GM06990 (cell line): Measurements from ENCODE around the gene SHISA8.

Experiments used
- DNase-seq: peaks from one replicate; pipeline ENCODE4 v3.0.0-alpha.2; 2011; ENCODE audit not compliant: insufficient read length; ENCODE audit errors: extremely low read depth
- H3K27me3 ChIP-seq: replicated peaks from 2 replicates; pipeline ENCODE4 v1.6.0; 2011; ENCODE audit warnings: low read length; ENCODE audit not compliant: control insufficient read depth, insufficient read depth
- H3K36me3 ChIP-seq: 2 replicates; pipeline ENCODE4 v1.5.1; 2011; ENCODE audit warnings: low read length; ENCODE audit not compliant: control insufficient read depth, insufficient read depth
- H3K4me3 ChIP-seq: replicated peaks from 2 replicates; pipeline ENCODE4 v1.5.1; 2011; ENCODE audit warnings: low read depth, mild to moderate bottlenecking, control low read depth, low read length
- CTCF ChIP-seq: IDR thresholded peaks from 2 replicates; pipeline ENCODE4 v1.5.1; 2011; ENCODE audit warnings: low read length, control low read depth, mild to moderate bottlenecking, inconsistent platforms; ENCODE audit not compliant: insufficient read depth, poor library complexity, severe bottlenecking

The SHISA8 gene

GRCh38 chr22:41946629-41947423 is 32.0 kb upstream of the SHISA8 start, which contains the start of gene CENPM:
TSS of gene CENPM (minus strand) at chr22:41947152. CDS start at chr22:41947076, 76 bp downstream.
- Histone ChIP-seq H3K4me3 (peak within 1 kb of the TSS; percentile 87), H3K27me3 (no peaks in the 10 kb centered on the region), H3K36me3 (peaks cover 4% of the 10 kb centered on the region)
- DNase-seq, result peak; percentile 98
- no peak for TF ChIP-seq CTCF

DNA sequence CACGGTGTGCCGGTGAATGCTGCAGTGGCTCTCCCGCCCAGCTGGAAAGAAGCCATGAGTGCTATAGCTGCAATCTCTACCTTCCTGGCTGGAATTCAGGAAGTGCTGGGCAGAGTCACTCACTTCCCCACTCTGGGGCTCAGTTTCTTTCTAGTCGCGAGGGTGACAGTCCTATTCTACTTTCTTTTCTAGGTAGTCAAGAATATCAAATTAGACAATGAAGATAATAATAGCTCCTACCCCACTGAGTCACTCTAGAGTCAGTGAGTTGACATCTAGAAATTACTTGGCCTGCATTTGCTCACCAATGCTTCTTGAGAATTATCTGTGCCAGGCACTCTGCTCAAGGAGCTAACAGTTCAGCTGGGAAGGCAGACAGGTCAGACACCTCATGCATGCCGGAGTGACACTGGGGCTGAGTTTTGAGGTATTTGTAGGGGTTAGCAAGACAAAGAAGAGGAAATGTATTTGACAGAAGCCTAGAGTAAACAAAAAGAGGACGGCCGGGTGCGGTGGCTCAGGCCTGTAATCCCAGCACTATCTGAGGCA is 28.9 kb upstream of the SHISA8 start:
- no peak for TF ChIP-seq CTCF
- peaks cover 7% of the 10 kb centered on the region for H3K36me3 ChIP-seq
- no peak overlapping the region for H3K4me3 ChIP-seq
- H3K27me3 ChIP-seq, result no peaks in the 10 kb centered on the region
- no peak for DNase-seq

GRCh38 chr22:41940832-41941765 is 26.2 kb upstream of the SHISA8 start:
- Histone ChIP-seq H3K27me3 (no peaks in the 10 kb centered on the region), H3K4me3 (no peak overlapping the region), H3K36me3 (peaks cover 9% of the 10 kb centered on the region)
- peak; percentile 69 for DNase-seq
- peak; percentile 86 for TF ChIP-seq CTCF

DNA sequence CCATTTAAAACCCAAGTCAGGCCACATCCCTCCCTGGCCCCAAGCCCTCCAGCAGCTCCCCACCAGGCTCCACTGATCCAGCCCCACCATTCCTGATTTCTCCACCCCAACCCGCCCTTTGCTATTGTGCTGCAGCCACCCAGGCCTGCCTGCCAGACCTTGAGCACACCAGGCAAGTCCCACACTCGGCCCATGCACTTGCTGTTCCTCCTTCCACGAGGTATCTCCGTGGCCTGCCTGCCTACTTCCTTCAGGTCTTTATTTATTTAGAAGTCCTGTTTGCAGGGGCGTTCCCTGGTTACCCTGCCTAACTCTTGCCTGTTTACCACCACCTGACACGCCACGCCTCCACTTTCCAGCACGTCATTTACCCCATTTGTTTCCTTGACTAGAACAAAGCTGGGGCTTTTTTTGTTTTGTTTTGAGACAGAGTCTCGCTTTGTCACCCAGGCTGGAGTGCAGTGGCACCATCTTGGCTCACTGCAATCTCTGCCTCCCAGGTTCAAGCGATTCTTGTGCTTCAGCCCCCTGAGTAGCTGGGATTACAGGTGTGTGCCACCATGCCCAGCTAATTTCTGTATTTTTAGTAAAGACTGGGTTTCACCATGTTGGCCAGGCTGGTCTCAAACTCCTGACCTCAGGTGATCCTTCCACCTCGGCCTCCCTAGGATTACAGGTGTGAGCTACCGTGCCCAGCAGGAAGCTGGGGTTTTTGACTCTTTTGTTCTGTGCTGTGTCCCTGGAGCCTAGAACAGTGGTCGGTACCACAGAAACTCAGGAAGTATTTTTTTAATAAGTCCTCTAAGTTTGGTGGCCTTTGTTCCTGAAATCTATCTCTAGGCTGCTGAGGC is 25.3 kb upstream of the SHISA8 start:
- TF ChIP-seq CTCF, result no peak
- H3K27me3 ChIP-seq, result no peaks in the 10 kb centered on the region
- H3K36me3 ChIP-seq, result peaks cover 9% of the 10 kb centered on the region
- DNase-seq, result peak; percentile 84
- peak overlapping the region; percentile 28 for H3K4me3 ChIP-seq

DNA sequence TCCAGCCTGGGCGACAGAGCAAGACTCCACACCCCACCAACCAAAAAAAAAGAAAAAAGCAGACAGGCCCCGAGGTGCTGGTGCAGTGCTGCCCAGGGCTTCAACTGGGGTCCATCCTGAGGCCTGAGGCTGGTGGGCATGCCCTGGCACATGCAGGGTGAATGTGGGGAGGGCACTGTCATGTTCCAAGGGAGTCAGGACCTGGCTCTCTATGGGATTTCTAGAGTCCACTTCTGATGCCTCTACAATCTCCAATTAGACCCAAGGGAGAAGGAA is 22.0 kb upstream of the SHISA8 start:
- DNase-seq, result peak; percentile 35
- Histone ChIP-seq H3K36me3 (peaks cover 5% of the 10 kb centered on the region), H3K4me3 (no peak overlapping the region), H3K27me3 (no peaks in the 10 kb centered on the region)
- TF ChIP-seq CTCF, result no peak
